MM.1S (cell line): ENCODE data around the gene SSBP1.
"Not testable (repeated sequence)": the region's sequence is repeated elsewhere in the genome, so short reads cannot be mapped to it uniquely, and the experiment has no call there.

Source experiments
- DNase-seq: peaks from one replicate; pipeline ENCODE4 v3.0.0-alpha.2; 2015
- H2AFZ ChIP-seq: fragments of 300-600 bp; sonication (generic); 2 replicates; pipeline ENCODE4 v1.6.0; 2016; ENCODE audit warnings: antibody characterized with exemption, low read length
- H3F3A ChIP-seq: fragments of 300-600 bp; sonication (generic); 2 replicates; pipeline ENCODE4 v1.6.1; 2016; ENCODE audit warnings: mild to moderate bottlenecking, antibody characterized with exemption, low read length, moderate library complexity, mixed read lengths; ENCODE audit not compliant: insufficient read depth
- H3K27ac ChIP-seq: fragments of 300-600 bp; sonication (generic); 2 replicates; pipeline ENCODE4 v1.5.1; 2016; ENCODE audit warnings: mild to moderate bottlenecking, low read length
- H3K27me3 ChIP-seq: fragments of 300-600 bp; sonication (generic); replicated peaks from 2 replicates; pipeline ENCODE4 v1.6.0; 2016; ENCODE audit warnings: low read length; ENCODE audit not compliant: insufficient read depth
- H3K36me3 ChIP-seq: fragments of 300-600 bp; sonication (generic); replicated peaks from 2 replicates; pipeline ENCODE4 v1.6.1; 2016; ENCODE audit warnings: mild to moderate bottlenecking, low read length, mixed read lengths; ENCODE audit not compliant: insufficient read depth
- H3K4me1 ChIP-seq: fragments of 300-600 bp; sonication (generic); 2 replicates; pipeline ENCODE4 v1.6.1; 2016; ENCODE audit warnings: low read length, mixed read lengths
- H3K4me2 ChIP-seq: fragments of 300-600 bp; sonication (generic); 2 replicates; pipeline ENCODE4 v1.6.0; 2016; ENCODE audit warnings: low read depth, low read length
- H3K4me3 ChIP-seq: fragments of 300-600 bp; sonication (generic); 2 replicates; pipeline ENCODE4 v1.5.1; 2016; ENCODE audit warnings: low read length, mixed read lengths
- H3K79me2 ChIP-seq: fragments of 300-600 bp; sonication (generic); 2 replicates; pipeline ENCODE4 v1.6.1; 2016; ENCODE audit warnings: mixed run types, low read length, mixed read lengths
- H3K9ac ChIP-seq: fragments of 300-600 bp; sonication (generic); 2 replicates; pipeline ENCODE4 v1.6.1; 2016; ENCODE audit warnings: low read length, mixed read lengths
- H3K9me2 ChIP-seq: fragments of 300-600 bp; sonication (generic); replicated peaks from 2 replicates; pipeline ENCODE4 v1.6.1; 2016; ENCODE audit warnings: mild to moderate bottlenecking, low read length, mixed read lengths; ENCODE audit not compliant: insufficient read depth
- H3K9me3 ChIP-seq: fragments of 300-600 bp; sonication (generic); replicated peaks from 2 replicates; pipeline ENCODE4 v1.6.1; 2016; ENCODE audit warnings: mild to moderate bottlenecking, low read length, mixed read lengths; ENCODE audit not compliant: insufficient read depth
- H4K20me1 ChIP-seq: fragments of 300-600 bp; sonication (generic); 2 replicates; pipeline ENCODE4 v1.6.1; 2016; ENCODE audit warnings: mild to moderate bottlenecking, low read length, moderate library complexity, mixed read lengths; ENCODE audit not compliant: insufficient read depth
- CTCF ChIP-seq: fragments of 300-600 bp; sonication (generic); IDR thresholded peaks from 2 replicates; pipeline ENCODE4 v1.5.1; 2016; ENCODE audit warnings: antibody characterized with exemption, low read length, mixed read lengths
- EZH2 ChIP-seq: fragments of 300-600 bp; sonication (generic); optimal IDR thresholded peaks from 2 replicates; pipeline ENCODE3; 2017; ENCODE audit warnings: low read depth, mild to moderate bottlenecking, antibody characterized with exemption, low read length, mixed read lengths
- EZH2phosphoT487 ChIP-seq: fragments of 300-600 bp; sonication (generic); IDR thresholded peaks from 2 replicates; pipeline ENCODE4 v1.6.1; 2018; ENCODE audit warnings: antibody characterized with exemption, low read length

SSBP1 gene

GRCh38 chr7:141737836-141738591, at the start of gene SSBP1:
Gene SSBP1, plus strand, starts transcription at chr7:141738358. Its CDS starts 809 bp downstream, at chr7:141739167.
- Histone ChIP-seq H3F3A (peaks cover 11% of the 10 kb centered on the region), H3K9ac (peak within 1 kb of the TSS; percentile 83), H3K36me3 (no peaks in the 10 kb centered on the region; the same call in 1 of the 2 replicates), H3K27ac (peak within 1 kb of the TSS; percentile 74), H3K4me1 (peaks cover 14% of the 10 kb centered on the region), H3K4me2 (peak within 1 kb of the TSS; percentile 82), H2AFZ (peak within 1 kb of the TSS; percentile 93), H3K9me2 (no peaks in the 10 kb centered on the region), H4K20me1 (no peaks in the 10 kb centered on the region), H3K27me3 (no peaks in the 10 kb centered on the region), H3K4me3 (peak within 1 kb of the TSS; percentile 89), H3K9me3 (no peaks in the 10 kb centered on the region), H3K79me2 (peaks cover 46% of the 10 kb centered on the region)
- TF ChIP-seq EZH2, result no peak
- peak; percentile 94 for TF ChIP-seq CTCF
- no peak for TF ChIP-seq EZH2phosphoT487
- DNase-seq, result peak; percentile 99

GRCh38 chr7:141689072-141689825, 48.9 kb upstream of the SSBP1 start:
- H2AFZ ChIP-seq, H3K36me3 ChIP-seq, H4K20me1 ChIP-seq, H3K4me3 ChIP-seq, DNase-seq, H3K9ac ChIP-seq, H3K4me2 ChIP-seq, H3K79me2 ChIP-seq, H3F3A ChIP-seq, H3K9me2 ChIP-seq, H3K27me3 ChIP-seq, H3K27ac ChIP-seq, H3K4me1 ChIP-seq, H3K9me3 ChIP-seq: not testable (repeated sequence)

GRCh38 chr7:141691540-141691939, 46.6 kb upstream of the SSBP1 start:
- Histone ChIP-seq H4K20me1 (no peaks in the 10 kb centered on the region), H3K4me2 (no peak overlapping the region), H3K79me2 (no peaks in the 10 kb centered on the region), H3K27me3 (no peaks in the 10 kb centered on the region), H3K36me3 (no peaks in the 10 kb centered on the region), H3K9me3 (no peaks in the 10 kb centered on the region), H3K9ac (no peak overlapping the region), H3K27ac (no peak overlapping the region), H3F3A (no peaks in the 10 kb centered on the region), H3K9me2 (no peaks in the 10 kb centered on the region), H3K4me3 (no peak overlapping the region), H3K4me1 (no peaks in the 10 kb centered on the region), H2AFZ (no peak overlapping the region)
- DNase-seq, result no peak
- no peak for TF ChIP-seq EZH2
- no peak for TF ChIP-seq CTCF
- no peak for TF ChIP-seq EZH2phosphoT487
